HEK293 (cell line): ENCODE data around the gene PDE10A.

Experiments used
- ZBTB48 ChIP-seq: fragments of 450-650 bp; formaldehyde crosslinking; IDR thresholded peaks from 2 replicates; pipeline ENCODE4 v1.5.1; 2016; ENCODE audit warnings: missing biosample characterization, missing genetic modification characterization
- ZNF175 ChIP-seq: fragments of 450-650 bp; formaldehyde crosslinking; IDR thresholded peaks from 2 replicates; pipeline ENCODE4 v1.5.1; 2016; ENCODE audit warnings: missing biosample characterization, missing genetic modification characterization
- TF ChIP-seq, protein P1 (sequence below): fragments of 450-650 bp; formaldehyde crosslinking; IDR thresholded peaks from 2 replicates; pipeline ENCODE4 v1.5.1; 2016; ENCODE audit warnings: missing biosample characterization, missing genetic modification characterization
- TF ChIP-seq, protein P2 (sequence below): fragments of 450-650 bp; formaldehyde crosslinking; IDR thresholded peaks from 2 replicates; pipeline ENCODE4 v1.5.1; 2016; ENCODE audit warnings: missing biosample characterization, missing genetic modification characterization
- TF ChIP-seq, protein P3 (sequence below): fragments of 450-650 bp; formaldehyde crosslinking; IDR thresholded peaks from 2 replicates; pipeline ENCODE4 v1.5.1; 2016; ENCODE audit warnings: missing biosample characterization, missing genetic modification characterization
- TF ChIP-seq, protein P4 (sequence below): fragments of 450-650 bp; formaldehyde crosslinking; conservative IDR thresholded peaks from 2 replicates; pipeline ENCODE4 v1.5.1; 2016; ENCODE audit warnings: low read depth, missing biosample characterization, missing genetic modification characterization

DNA sequence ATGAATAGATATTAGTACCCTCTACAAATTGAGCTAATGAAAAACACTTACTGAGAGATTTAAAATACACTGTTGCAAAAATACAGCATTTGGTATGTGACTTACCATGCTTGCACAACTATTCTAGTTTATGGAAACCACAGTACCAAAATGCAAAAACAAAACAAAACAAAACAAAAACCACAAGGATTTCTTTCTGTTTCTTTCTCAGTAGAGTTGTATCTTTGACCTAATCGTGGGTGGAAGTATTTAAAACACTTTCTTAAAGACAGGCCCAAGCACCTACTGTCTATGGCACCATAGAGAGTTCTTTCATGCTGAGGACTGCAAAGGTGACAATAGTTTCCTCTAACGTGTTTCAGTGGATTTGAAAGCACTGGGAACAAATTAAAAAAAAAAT, 258.3 kb downstream of the PDE10A start:
- TF ChIP-seq, protein P1, sequence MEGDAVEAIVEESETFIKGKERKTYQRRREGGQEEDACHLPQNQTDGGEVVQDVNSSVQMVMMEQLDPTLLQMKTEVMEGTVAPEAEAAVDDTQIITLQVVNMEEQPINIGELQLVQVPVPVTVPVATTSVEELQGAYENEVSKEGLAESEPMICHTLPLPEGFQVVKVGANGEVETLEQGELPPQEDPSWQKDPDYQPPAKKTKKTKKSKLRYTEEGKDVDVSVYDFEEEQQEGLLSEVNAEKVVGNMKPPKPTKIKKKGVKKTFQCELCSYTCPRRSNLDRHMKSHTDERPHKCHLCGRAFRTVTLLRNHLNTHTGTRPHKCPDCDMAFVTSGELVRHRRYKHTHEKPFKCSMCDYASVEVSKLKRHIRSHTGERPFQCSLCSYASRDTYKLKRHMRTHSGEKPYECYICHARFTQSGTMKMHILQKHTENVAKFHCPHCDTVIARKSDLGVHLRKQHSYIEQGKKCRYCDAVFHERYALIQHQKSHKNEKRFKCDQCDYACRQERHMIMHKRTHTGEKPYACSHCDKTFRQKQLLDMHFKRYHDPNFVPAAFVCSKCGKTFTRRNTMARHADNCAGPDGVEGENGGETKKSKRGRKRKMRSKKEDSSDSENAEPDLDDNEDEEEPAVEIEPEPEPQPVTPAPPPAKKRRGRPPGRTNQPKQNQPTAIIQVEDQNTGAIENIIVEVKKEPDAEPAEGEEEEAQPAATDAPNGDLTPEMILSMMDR (tag by site-specific recombination), result no peak
- TF ChIP-seq ZNF175 (no peak), ZBTB48 (no peak)
- TF ChIP-seq, protein P2, sequence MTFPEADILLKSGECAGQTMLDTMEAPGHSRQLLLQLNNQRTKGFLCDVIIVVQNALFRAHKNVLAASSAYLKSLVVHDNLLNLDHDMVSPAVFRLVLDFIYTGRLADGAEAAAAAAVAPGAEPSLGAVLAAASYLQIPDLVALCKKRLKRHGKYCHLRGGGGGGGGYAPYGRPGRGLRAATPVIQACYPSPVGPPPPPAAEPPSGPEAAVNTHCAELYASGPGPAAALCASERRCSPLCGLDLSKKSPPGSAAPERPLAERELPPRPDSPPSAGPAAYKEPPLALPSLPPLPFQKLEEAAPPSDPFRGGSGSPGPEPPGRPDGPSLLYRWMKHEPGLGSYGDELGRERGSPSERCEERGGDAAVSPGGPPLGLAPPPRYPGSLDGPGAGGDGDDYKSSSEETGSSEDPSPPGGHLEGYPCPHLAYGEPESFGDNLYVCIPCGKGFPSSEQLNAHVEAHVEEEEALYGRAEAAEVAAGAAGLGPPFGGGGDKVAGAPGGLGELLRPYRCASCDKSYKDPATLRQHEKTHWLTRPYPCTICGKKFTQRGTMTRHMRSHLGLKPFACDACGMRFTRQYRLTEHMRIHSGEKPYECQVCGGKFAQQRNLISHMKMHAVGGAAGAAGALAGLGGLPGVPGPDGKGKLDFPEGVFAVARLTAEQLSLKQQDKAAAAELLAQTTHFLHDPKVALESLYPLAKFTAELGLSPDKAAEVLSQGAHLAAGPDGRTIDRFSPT (tag by site-specific recombination), result no peak
- TF ChIP-seq, protein P3, sequence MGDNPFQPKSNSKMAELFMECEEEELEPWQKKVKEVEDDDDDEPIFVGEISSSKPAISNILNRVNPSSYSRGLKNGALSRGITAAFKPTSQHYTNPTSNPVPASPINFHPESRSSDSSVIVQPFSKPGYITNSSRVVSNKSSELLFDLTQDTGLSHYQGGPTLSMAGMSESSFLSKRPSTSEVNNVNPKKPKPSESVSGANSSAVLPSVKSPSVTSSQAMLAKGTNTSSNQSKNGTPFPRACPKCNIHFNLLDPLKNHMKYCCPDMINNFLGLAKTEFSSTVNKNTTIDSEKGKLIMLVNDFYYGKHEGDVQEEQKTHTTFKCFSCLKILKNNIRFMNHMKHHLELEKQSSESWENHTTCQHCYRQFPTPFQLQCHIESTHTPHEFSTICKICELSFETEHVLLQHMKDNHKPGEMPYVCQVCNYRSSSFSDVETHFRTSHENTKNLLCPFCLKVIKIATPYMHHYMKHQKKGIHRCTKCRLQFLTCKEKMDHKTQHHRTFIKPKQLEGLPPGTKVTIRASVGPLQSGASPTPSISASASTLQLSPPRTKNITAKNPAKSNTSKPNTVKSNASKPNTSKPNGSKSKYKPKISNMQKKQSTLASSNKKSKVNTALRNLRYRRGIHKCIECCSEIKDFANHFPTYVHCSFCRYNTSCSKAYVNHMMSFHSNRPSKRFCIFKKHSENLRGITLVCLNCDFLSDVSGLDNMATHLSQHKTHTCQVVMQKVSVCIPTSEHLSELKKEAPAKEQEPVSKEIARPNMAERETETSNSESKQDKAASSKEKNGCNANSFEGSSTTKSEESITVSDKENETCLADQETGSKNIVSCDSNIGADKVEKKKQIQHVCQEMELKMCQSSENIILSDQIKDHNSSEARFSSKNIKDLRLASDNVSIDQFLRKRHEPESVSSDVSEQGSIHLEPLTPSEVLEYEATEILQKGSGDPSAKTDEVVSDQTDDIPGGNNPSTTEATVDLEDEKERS, result no peak
- TF ChIP-seq, protein P4, sequence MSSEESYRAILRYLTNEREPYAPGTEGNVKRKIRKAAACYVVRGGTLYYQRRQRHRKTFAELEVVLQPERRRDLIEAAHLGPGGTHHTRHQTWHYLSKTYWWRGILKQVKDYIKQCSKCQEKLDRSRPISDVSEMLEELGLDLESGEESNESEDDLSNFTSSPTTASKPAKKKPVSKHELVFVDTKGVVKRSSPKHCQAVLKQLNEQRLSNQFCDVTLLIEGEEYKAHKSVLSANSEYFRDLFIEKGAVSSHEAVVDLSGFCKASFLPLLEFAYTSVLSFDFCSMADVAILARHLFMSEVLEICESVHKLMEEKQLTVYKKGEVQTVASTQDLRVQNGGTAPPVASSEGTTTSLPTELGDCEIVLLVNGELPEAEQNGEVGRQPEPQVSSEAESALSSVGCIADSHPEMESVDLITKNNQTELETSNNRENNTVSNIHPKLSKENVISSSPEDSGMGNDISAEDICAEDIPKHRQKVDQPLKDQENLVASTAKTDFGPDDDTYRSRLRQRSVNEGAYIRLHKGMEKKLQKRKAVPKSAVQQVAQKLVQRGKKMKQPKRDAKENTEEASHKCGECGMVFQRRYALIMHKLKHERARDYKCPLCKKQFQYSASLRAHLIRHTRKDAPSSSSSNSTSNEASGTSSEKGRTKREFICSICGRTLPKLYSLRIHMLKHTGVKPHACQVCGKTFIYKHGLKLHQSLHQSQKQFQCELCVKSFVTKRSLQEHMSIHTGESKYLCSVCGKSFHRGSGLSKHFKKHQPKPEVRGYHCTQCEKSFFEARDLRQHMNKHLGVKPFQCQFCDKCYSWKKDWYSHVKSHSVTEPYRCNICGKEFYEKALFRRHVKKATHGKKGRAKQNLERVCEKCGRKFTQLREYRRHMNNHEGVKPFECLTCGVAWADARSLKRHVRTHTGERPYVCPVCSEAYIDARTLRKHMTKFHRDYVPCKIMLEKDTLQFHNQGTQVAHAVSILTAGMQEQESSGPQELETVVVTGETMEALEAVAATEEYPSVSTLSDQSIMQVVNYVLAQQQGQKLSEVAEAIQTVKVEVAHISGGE (tag by site-specific recombination), result no peak
